T-helper 1 cell treated with Interleukin-12 subunit alpha and Interleukin-12 subunit beta and Interleukin-4 antibody, amounts not matched to agents 30 μg/mL and 1 μg/mL, for 36 hours (primary cell): ENCODE results near the gene DOK7.

Source experiments
- H3K27ac Mint-ChIP-seq: one replicate; pipeline ENCODE4 v1.8.0; 2021; ENCODE audit warnings: mild to moderate bottlenecking, mixed read lengths
- H3K27me3 Mint-ChIP-seq: one replicate; pipeline ENCODE4 v1.8.0; 2021; ENCODE audit warnings: low read depth, mixed read lengths
- H3K36me3 Mint-ChIP-seq: one replicate; pipeline ENCODE4 v1.8.0; 2021; ENCODE audit warnings: low read depth, mixed read lengths
- H3K4me1 Mint-ChIP-seq: one replicate; pipeline ENCODE4 v1.8.0; 2021; ENCODE audit warnings: low read depth, mixed read lengths
- H3K4me3 Mint-ChIP-seq: one replicate; pipeline ENCODE4 v1.8.0; 2021; ENCODE audit warnings: mild to moderate bottlenecking, moderate library complexity, mixed read lengths
- H3K9me3 Mint-ChIP-seq: one replicate; pipeline ENCODE4 v1.8.0; 2021; ENCODE audit warnings: mixed read lengths

Gene DOK7

DNA sequence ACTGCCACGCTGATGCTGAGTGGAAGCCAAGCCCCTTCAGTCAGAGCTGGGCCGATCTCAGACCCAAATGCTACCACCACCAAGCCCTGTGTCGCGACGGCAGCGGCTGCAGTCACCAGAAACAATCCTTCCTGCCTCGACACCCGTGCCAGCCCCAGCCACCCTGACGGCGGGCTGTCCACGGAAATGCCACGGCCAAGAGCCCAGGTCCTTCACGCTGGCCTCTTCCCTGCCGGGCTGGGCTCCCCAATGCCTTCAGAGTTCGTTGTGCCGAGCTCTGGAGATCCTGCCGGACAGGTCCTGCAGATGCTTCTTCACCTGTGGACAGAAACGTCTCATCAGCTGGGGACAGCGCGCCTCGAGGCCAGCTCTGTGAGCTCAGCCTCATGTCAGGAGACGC lies 49.6 kb downstream of the DOK7 start:
- no peaks in the 10 kb centered on the region for H3K4me1 Mint-ChIP-seq
- H3K36me3 Mint-ChIP-seq, result peaks cover 46% of the 10 kb centered on the region
- no peak overlapping the region for H3K4me3 Mint-ChIP-seq

DNA sequence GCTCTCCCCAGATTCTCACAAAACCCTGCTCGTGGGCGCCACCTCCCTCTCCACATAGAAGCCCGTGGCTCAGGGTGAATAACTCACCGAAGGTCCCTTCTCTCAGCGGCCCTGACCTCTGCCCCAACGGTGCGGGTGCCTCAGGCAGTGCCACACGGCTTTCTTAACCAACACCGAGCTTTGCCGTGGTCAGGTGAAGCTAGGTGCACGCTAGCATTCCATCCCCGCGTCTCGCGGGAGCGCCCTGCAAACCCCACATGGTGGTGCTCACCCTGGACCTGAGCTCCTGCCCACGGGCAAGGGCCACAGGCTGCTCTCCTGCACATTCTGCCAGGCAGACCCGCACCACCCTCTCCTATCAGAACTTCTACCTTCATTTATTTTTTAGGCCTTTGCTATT lies 50.7 kb downstream of the DOK7 start:
- H3K4me3 Mint-ChIP-seq, result no peak overlapping the region

More for the DNA sequence above, 49.6 kb downstream of the DOK7 start:
- no peak overlapping the region for H3K27ac Mint-ChIP-seq
- H3K27me3 Mint-ChIP-seq, result no peaks in the 10 kb centered on the region
- peaks cover 10% of the 10 kb centered on the region for H3K9me3 Mint-ChIP-seq

DNA sequence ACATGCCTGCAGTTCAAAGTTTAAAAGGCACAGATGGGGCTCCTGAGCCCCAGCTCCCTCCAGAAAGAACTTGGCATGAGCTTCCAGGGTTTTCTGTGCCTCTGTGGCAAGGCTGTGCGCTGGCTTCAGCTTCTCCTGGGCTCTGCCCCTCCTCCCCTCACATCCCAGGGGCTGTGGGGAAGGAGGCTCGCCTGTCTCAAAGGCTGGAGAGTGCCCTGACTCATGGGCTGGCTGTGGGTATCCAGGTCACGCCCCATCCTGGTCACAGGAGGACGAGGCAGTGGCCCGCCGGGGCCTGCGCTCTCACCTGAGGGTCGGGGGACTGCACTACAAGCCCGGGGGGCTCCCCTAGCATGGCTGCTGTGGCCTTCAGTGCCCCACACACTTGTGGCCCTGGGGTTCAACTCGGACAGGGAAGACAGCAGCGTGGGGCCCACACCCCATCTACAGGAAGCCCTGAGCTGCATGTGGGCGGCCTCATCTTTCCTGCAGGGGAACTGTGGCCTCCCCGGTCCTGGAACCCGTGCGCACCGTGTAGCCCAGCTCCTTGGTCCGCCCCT lies 51.2 kb downstream of the DOK7 start:
- no peaks in the 10 kb centered on the region for H3K27me3 Mint-ChIP-seq
- H3K27ac Mint-ChIP-seq, result no peak overlapping the region
- H3K36me3 Mint-ChIP-seq, result peaks cover 40% of the 10 kb centered on the region
- peaks cover 10% of the 10 kb centered on the region for H3K9me3 Mint-ChIP-seq
- H3K4me1 Mint-ChIP-seq, result no peaks in the 10 kb centered on the region
- no peak overlapping the region for H3K4me3 Mint-ChIP-seq

More for the DNA sequence above, 50.7 kb downstream of the DOK7 start:
- peaks cover 10% of the 10 kb centered on the region for H3K9me3 Mint-ChIP-seq
- no peaks in the 10 kb centered on the region for H3K27me3 Mint-ChIP-seq
- no peaks in the 10 kb centered on the region for H3K4me1 Mint-ChIP-seq
- H3K27ac Mint-ChIP-seq, result no peak overlapping the region
- H3K36me3 Mint-ChIP-seq, result peaks cover 42% of the 10 kb centered on the region

DNA sequence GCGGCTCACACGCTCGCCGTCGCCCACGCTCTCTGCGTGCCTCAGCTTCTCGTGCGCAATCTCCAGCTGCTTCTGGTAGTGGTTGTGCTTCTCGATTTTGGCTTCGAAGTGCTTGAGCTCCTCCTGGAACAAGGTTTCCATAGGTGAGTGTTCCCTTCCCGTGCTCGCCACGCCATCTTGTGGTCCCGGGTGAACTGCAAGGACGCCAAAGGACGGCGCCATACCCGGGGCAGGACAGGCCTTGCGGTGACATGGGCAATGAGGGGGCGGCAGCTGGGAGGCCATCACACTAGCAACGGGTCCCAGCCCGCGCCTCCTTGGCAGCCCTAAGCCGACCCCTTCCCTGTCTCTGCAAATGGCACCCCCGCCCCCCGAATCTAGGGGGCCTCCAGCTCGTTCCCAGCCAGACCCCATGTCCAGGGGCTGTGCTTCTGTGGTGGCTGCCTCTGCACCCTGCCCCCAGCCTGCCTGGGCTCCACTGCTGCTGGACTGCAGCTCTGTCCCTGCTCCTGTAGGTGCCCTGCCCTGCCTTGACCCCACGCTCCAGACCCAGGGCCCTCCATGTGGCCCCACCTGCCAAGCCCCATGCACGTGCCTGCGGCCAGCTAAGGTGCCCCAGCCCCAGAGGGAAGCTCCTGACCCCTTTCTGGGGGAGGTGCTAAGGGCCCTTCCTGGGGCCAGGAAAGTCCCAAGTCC lies 51.8 kb downstream of the DOK7 start:
- Mint-ChIP-seq H3K4me3 (no peak overlapping the region), H3K36me3 (peaks cover 38% of the 10 kb centered on the region), H3K4me1 (no peaks in the 10 kb centered on the region), H3K27me3 (no peaks in the 10 kb centered on the region), H3K27ac (no peak overlapping the region), H3K9me3 (peaks cover 7% of the 10 kb centered on the region)

DNA sequence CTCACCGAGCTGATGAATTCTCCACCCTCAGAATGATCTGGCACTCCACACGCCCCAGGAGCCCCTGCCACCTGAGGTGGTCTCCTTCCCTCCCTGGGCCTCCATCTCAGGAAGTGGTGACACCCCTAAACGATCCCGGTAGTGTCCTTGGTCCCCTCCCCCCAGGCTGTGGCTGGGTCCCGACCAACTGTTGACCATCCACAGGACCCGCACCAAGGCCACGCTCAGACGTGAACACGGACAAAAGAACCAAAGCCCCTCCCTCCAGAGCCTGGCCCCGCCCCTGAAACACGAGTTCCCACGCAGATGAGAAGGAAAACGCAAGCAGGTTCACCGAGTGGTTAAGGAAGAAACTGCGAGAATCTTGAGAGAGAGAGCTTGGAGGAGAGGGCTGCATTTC lies 52.5 kb downstream of the DOK7 start:
- Mint-ChIP-seq H3K27ac (no peak overlapping the region), H3K27me3 (no peaks in the 10 kb centered on the region), H3K4me3 (no peak overlapping the region), H3K4me1 (no peaks in the 10 kb centered on the region), H3K36me3 (peaks cover 32% of the 10 kb centered on the region), H3K9me3 (peaks cover 7% of the 10 kb centered on the region)

DNA sequence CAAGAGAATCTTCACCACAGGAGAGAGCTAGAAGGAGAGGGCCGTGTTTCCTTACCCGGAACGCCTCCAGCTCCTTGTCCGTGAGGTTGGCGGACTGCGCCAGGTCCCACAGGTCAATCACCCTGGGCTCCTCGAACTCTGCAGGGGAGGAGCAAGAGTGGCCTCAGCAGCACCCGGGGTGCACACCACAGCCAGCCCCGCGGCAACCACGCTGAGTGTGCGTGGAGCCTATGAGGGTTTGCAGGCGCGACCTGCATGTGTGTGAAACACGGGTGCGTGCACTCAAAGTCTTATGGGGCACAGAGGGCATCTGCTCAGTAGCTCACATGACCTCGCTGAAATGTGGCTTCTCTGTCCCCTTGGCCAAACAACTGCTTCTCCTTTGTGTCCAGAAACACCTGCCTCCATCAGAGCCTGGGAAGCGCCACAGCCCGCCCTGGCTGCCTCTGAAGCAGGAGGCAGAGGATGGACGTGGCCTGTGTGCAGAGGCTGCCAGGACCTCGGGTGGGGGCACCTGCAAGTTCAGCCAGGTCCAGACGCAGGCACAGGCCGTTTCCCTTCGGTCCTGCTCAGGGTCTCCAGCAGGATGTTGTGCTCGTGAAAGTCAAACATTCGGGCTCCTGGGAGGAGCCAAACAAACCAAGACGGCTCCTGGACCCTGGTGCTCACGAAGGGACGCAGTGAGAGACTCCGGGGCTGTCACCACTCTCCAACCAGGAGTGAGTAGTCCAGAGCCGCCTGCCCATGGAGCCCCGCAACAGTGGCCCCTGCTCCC lies 53.1 kb downstream of the DOK7 start:
- Mint-ChIP-seq H3K27ac (no peak overlapping the region), H3K4me3 (no peak overlapping the region), H3K9me3 (peaks cover 3% of the 10 kb centered on the region), H3K27me3 (no peaks in the 10 kb centered on the region), H3K36me3 (peaks cover 26% of the 10 kb centered on the region), H3K4me1 (no peaks in the 10 kb centered on the region)

DNA sequence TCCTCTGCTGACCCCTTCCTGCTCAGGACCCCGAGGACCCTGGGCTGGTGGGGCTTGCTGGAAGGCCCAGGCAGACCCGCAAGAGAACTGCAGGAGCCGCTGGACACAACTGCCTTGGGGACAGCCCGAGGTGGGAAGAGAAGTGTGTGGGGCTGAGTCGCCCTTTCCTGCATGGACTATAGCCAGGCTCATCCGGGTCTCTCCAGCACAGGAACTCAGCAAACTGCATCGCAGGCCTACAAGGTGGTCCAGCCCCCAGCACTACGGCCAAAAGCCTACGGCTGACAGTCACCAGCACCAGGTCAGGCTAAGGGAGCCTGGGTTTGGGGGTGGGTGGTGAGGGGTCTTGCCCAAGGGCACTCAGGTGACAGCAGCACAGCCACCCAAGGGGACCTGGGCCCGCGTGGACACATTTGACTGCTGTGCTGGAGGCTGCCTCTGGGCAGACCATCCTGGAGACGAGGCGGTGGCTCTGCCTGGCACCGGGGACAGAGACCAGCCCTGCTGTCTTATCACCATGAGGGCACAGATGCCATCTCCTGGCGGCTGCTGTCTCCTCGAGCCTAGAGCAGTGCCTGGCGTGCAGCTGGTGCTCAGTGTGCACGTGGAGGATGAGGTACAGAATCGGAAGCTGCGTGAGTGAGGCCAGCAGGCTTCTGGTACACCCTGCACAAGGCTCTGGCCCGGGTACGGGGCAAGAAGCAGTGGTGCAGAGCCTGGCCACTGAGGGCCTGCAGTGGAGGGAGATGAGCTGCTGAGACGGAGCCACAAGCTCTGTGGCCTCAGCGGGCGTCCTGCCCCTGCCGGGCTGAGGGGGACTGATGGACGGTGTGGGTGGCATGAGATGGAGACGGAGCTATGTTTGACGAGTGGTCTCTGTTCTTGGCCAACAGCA lies 54.0 kb downstream of the DOK7 start:
- H3K9me3 Mint-ChIP-seq, result peaks cover 3% of the 10 kb centered on the region
- no peak overlapping the region for H3K4me3 Mint-ChIP-seq
- H3K36me3 Mint-ChIP-seq, result peaks cover 28% of the 10 kb centered on the region
- H3K4me1 Mint-ChIP-seq, result no peaks in the 10 kb centered on the region
- no peaks in the 10 kb centered on the region for H3K27me3 Mint-ChIP-seq
- no peak overlapping the region for H3K27ac Mint-ChIP-seq

DNA sequence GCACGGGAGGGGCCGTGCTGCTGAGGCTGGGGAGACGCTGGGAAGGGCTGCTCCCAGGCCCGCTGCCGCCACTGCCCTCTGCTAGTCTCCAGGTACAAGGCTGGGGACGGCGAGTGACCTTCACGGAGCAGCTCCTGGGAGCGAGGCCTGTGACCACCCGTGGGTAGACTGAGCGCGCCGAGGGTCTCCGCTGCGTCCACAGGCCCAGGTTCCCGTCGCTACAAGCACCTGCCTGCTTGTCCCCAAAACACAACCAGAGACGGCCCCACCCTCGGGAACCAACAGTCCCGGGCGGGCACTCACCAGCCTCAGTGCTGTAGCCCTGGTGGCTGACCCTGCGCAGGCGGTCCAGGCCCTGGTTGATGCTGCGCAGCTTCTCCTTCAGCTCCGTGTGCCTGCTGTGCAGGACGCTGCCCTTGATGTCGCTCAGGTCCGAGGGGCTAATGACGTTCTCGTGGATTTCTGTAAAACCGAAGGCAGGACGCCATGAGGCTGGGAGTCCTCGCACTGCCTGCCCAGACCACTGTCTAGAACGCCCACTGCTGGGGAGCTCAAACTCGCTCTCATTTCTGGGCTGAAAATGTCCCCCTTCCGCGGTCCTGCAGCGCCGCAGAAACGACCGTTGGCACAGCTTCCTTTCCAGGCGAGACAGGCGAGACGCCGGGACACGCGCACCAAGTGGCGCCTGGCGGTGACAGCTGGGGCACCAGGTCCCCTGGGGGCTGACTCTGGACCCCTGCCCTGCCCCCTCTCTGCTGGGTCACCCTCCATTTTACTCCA lies 54.8 kb downstream of the DOK7 start:
- Mint-ChIP-seq H3K27ac (no peak overlapping the region), H3K27me3 (no peaks in the 10 kb centered on the region), H3K4me3 (no peak overlapping the region), H3K4me1 (no peaks in the 10 kb centered on the region), H3K36me3 (peaks cover 19% of the 10 kb centered on the region), H3K9me3 (no peaks in the 10 kb centered on the region)

DNA sequence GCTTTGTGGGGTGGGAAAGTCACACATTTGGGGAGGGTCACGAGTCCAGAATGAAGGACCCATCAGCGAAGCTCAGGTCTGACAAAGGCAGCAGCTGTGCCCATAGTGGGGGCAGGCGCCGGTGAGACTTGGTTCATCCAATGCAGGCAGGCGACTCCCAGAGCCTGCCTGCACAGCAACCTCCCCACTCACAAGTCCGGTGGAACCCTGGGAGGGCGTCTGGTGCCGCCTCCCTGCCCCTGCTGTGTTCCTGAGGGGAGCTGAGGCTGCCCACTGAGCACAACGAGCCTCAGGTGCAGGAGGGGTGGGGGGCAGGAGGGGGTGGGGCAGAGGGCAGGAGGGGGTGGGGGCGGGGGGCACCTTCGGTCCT lies 55.4 kb downstream of the DOK7 start:
- Mint-ChIP-seq H3K4me1 (no peaks in the 10 kb centered on the region), H3K4me3 (no peak overlapping the region), H3K27me3 (no peaks in the 10 kb centered on the region), H3K36me3 (peaks cover 16% of the 10 kb centered on the region), H3K27ac (no peak overlapping the region), H3K9me3 (no peaks in the 10 kb centered on the region)

DNA sequence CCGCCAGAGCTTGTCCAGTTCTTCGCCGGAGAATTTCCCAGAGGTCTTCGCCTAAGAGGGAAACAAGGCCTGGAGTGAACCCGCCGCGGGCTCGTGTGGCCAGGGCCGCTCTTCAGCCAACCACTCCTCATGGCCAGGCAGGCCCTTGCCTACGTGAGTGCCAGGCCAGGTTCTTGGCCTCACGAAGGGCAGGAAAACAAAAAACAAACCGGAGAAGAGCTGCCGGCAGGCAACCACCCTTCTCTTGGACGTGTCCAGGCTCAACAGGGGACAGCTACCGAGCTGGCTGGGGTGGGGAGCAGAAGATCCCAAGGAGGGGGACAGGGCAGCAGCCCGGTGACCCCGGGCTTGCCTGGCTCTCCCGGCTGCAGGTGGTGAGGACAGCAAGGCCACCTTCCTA lies 55.8 kb downstream of the DOK7 start:
- Mint-ChIP-seq H3K36me3 (peaks cover 16% of the 10 kb centered on the region), H3K9me3 (no peaks in the 10 kb centered on the region), H3K27ac (no peak overlapping the region), H3K27me3 (no peaks in the 10 kb centered on the region), H3K4me3 (no peak overlapping the region), H3K4me1 (no peaks in the 10 kb centered on the region)

DNA sequence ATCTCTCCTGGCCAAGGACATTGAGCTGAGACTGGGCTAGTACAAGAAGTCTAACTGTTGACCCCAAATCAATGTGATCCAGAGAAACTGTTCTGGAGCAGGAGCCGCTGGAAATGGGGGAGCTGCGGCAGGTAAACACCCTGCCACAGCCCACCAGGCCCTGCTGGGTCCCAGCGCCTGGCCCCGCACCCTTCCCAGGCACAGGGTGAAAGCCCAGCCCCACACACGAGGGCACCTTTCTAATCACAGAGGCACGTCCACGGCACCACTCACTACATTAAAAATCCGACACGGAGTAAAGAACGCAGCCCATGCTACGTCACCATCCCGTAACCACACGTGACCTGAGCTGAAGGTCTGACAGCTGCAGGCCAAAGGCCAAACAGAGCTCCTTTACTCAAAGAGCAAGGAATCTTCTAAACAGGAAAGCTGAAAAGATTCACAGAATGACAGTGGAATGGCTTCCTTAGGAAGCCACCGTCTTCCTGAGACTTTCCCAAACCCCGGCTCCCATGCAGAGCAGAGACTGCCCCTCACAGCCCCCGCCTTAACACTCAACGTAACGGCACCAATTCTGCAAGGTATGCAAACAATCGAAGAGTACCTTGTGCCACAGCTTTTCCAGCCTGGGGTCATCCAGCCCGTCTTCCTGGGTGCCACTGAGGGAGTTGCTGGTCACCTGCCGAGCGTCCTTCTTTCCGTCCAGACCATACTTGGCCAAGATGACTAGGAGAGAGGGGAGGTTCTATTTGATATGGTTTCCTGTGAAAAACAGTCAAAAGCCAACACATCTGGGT lies 56.6 kb downstream of the DOK7 start:
- Mint-ChIP-seq H3K27me3 (no peaks in the 10 kb centered on the region), H3K4me3 (no peak overlapping the region), H3K9me3 (no peaks in the 10 kb centered on the region), H3K36me3 (peaks cover 20% of the 10 kb centered on the region), H3K4me1 (no peaks in the 10 kb centered on the region), H3K27ac (no peak overlapping the region)

DNA sequence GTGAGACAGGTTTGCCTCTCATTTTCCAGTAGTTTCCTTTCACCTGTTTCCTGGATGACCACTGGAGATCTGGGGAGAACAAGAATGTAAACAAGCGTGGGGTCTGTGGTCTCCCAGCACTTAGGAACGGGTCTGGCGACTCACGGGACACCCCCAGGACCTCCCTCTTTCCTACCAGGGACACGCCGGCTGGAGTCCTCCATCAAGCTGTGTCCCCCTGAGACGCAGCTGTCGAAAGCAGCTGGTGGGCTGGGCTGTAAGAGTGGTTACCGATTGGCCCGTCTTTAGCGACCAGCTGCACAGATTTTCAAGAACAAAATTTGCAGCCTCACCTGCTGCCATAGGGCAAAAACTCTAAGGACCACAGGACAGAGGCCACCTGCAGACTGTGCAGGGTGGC lies 57.2 kb downstream of the DOK7 start:
- H3K9me3 Mint-ChIP-seq, result no peaks in the 10 kb centered on the region
- H3K27ac Mint-ChIP-seq, result no peak overlapping the region
- no peak overlapping the region for H3K4me3 Mint-ChIP-seq
- peaks cover 20% of the 10 kb centered on the region for H3K36me3 Mint-ChIP-seq
- H3K4me1 Mint-ChIP-seq, result no peaks in the 10 kb centered on the region
- no peaks in the 10 kb centered on the region for H3K27me3 Mint-ChIP-seq

DNA sequence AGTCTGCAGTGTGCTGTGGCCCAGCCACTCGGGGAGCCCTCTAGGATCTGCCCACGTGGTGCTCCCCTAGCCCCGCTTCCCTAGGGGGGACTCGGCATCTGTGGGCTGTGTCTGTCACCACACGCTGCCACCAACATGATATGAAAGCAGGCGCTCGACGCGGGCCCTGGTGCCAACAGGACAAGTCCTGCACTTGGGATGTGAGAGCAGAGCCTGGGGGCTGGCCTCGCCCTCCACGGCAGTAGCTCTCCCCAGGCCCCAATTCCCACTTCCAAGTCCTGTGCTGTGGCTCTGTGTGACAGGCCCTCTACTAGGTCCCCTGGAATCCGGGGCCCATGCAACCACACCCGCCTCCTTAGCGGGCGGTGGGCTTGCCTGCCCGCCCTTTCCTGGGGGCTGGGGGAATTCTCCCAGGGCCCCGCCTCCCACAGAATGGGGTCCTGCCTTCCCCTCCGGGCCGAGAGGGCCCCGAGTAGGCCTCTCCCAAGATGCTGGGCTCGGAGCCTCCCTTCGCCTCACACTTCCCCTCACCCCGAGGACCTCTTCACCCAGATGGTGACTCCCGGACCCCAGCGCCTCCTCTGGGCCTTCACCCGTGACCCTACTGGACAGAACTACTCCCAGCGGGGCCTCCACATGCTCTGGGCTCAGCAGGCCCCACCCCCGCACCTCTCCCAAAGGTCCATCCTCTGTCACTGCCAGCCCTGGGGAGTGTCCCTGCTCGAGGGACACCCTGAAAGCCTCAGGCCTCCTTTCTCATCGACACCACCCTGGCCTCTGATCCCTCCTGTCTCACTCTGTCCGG lies 57.9 kb downstream of the DOK7 start:
- H3K9me3 Mint-ChIP-seq, result no peaks in the 10 kb centered on the region
- no peaks in the 10 kb centered on the region for H3K4me1 Mint-ChIP-seq
- no peak overlapping the region for H3K4me3 Mint-ChIP-seq
- peaks cover 16% of the 10 kb centered on the region for H3K36me3 Mint-ChIP-seq
- no peaks in the 10 kb centered on the region for H3K27me3 Mint-ChIP-seq
- H3K27ac Mint-ChIP-seq, result no peak overlapping the region
